HCT116 (cell line): Measurements from ENCODE around the gene RNU11.

Source experiments
- CTCF ChIP-seq, 3 experiments: fragments of 200-600 bp in 1 of 3; sonication (generic) in 1 of 3; IDR thresholded peaks in 2 of 3; conservative IDR thresholded peaks in 1 of 3; 2 replicates each; pipeline ENCODE4 v1.5.1; 2012 to 2017; ENCODE audit warnings: low read depth in 2 of 3, low read length in 2 of 3, antibody characterized with exemption in 1 of 3, borderline replicate concordance in 1 of 3, control low read depth in 1 of 3, mild to moderate bottlenecking in 1 of 3, mixed read lengths in 1 of 3, mixed run types in 1 of 3, moderate library complexity in 1 of 3; ENCODE audit not compliant: insufficient read depth in 1 of 3
- EZH2phosphoT487 ChIP-seq: fragments of 200-600 bp; IDR thresholded peaks from 2 replicates; pipeline ENCODE4 v1.6.1; 2018; ENCODE audit warnings: antibody characterized with exemption, borderline replicate concordance
- JUND ChIP-seq: IDR thresholded peaks from 2 replicates; pipeline ENCODE4 v1.6.1; 2012
- POLR2A ChIP-seq: IDR thresholded peaks from 2 replicates; pipeline ENCODE4 v1.7.0; 2011; ENCODE audit warnings: borderline replicate concordance; ENCODE audit not compliant: insufficient read depth, insufficient read length; ENCODE audit errors: extremely low read depth
- SRF ChIP-seq: IDR thresholded peaks from 2 replicates; pipeline ENCODE4 v1.6.1; 2012; ENCODE audit warnings: low read depth
- ZBTB33 ChIP-seq: IDR thresholded peaks from 2 replicates; pipeline ENCODE4 v1.6.1; 2011; ENCODE audit warnings: mild to moderate bottlenecking, low read length, moderate library complexity; ENCODE audit not compliant: insufficient replicate concordance; ENCODE audit errors: extremely low read depth
- ZFX ChIP-seq: fragments of 450-650 bp; IDR thresholded peaks from 2 replicates; pipeline ENCODE4 v1.6.1; 2017

- TF ChIP-seq CTCF (IDR thresholded peaks at IDR 0.05 in 2 of 3, conservative IDR thresholded peaks at IDR 0.05 in 1 of 3; ENCODE audit: borderline replicate concordance in 1 of 3, insufficient read depth in 1 of 3, low read depth in 2 of 3, low read length in 2 of 3) (peak; percentile 73 to 87 (median 84)), EZH2phosphoT487 (no peak), ZBTB33 (no peak), JUND (no peak), POLR2A (no peak), ZFX (no peak), SRF (no peak)
Measured at GRCh38 chr1:28602536-28603439, 45.6 kb upstream of the RNU11 start.
